ENCODE measurements around the gene MTHFSD.

Gene MTHFSD

DNA sequence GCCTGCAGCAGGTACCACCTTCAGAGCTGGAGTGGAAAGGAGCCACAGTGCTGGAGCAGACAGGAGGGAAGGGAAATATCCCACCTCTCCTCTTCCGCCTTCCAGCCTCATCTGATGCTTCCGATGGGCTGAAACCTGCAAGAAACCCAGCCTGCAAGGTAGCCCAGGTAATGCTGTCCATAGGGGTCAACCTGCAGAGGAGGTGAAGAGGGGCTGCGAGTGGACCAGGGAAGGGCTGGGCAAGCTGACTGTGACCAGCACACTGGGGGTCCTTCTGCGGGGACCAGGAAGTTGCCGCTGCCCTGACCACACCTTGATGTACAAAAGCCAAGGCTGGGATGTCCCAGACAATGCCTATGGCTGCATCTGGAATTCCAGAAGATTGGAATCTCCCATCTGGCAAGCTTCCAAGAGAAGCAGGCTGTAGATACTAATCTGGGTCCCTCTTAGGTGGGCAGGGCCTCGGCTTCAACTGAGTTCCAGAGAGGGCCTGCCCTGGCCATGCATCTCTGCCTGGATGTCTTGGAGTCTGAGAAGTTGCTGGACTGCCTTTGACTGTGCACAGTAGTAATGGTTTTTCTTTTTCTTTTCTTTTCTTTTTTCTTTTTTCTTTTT lies 29.1 kb upstream of the MTHFSD start:
- DNase-seq (ENCODE audit: low read depth) = no peak

DNA sequence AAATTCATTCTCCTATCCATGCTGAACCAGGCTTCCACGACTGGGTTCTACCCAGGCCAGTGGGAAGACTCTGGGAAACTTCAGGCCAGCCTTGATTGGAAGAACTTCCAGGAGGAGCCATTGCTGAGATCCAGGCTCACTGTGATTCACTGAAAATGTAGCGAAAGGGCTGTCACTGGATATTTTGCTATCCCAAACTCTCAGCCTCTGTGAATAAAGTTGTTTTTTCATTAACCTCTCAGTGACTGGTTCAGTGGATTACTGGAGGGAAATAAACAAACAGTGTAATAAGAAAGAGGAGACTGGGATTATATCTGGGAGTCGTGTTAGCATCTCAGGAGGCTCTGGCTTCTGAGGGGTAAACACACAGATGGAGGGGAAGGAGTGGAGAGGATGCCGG lies 26.4 kb upstream of the MTHFSD start:
- no peak for DNase-seq (ENCODE audit: low read depth)

DNA sequence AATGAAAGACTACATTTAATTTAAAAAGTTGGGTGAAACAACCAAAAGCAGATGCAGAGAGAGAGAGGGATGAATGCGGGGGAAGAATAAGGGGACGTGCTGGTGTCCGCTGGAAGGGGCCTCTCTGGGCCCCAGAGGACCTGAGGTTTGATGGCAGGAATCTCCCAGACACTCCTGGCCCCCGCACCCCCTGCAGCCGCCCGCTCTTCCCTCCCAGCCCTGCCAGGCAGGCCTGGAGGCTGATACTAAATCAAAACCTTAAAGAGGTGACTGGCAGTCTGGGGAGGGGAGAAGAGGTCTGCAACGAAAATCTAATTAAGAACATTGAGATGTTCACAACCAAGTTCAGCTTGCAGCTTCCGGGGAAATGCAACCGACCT lies 25.7 kb upstream of the MTHFSD start:
- no peak for DNase-seq (ENCODE audit: low read depth)

DNA sequence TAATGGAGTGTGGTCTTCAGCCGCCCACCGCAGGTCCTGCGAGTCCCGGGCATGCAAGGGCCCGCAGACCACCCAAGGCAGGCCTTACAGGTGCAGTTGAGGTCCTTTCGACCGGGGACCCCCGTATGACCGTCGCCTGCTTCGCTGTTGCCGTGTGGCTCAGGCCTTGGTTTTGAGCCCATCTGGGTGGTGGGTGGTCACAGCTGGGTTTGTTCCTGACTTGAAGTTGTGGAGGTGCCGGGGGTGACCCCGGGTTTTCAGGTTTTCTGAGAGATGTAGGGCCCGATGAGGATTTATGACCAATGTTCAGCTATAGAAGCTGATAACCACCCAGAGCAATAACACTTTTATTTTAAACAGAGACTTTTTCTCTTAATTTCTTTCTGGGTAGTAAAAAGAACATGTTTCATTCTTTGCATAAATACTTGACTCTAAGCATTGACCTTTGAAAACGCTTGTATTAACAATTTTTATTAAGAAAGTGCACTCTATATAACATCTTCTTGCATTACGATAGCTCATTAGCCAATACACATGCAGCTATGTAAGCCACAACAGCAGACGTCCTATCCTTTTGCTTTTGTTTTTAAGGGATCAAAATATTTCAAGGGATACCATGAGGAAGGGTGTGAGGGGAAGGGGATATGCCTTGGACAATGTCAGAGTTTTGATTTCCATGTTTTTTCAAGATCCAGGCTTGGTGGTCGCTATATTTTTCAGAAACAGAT lies 25.2 kb upstream of the MTHFSD start:
- no peak for DNase-seq (ENCODE audit: low read depth)

DNA sequence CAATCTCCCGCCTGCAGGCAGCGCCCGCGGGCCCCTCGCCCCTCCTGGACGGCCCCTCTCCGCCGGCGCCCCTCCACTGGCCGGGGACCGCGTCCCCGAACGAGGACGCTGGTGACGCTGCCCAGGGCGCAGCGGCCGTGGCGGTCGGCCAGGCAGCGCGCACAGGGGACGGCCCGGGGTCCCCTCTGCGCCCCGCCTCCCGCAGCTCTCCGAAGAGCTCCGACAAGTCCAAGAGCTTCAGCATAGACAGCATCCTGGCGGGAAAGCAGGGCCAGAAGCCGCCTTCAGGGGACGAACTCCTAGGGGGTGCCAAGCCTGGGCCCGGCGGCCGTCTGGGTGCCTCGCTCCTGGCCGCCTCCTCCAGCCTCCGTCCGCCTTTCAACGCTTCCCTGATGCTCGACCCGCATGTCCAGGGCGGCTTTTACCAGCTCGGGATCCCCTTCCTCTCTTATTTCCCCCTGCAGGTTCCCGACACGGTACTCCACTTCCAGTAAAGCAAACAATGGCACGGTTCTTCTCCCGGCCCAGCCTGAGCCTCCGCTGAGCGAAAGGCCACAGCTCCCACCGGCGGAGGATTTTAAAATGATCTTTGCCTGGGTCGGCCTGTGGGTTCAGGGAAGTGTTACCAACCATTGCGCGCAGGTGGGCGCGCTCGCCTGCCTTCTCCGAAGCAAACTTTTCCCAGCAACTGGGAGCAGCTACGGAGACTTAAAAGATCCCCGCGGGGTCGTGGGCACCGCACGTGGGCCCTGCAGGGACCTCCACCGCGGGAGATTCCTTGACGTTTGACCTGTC lies 24.4 kb upstream of the MTHFSD start:
- DNase-seq (ENCODE audit: low read depth) = no peak

DNA sequence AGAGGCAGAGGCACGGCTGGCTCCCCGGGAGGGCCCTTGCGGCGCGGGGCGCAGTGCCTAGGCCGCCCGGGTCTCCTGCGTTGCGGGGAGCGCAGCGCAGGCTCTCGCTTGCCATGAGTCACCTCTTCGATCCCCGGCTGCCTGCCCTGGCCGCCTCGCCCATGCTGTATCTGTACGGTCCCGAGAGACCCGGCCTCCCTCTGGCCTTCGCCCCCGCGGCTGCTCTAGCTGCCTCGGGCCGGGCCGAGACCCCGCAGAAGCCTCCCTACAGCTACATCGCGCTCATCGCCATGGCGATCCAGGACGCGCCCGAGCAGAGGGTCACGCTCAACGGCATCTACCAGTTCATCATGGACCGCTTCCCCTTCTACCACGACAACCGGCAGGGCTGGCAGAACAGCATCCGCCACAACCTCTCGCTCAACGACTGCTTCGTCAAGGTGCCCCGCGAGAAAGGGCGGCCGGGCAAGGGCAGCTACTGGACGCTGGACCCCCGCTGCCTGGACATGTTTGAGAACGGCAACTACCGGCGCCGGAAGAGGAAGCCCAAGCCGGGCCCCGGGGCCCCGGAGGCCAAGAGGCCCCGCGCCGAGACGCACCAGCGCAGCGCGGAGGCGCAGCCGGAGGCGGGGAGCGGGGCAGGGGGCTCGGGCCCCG lies 23.7 kb upstream of the MTHFSD start:
- DNase-seq (ENCODE audit: low read depth) = no peak

DNA sequence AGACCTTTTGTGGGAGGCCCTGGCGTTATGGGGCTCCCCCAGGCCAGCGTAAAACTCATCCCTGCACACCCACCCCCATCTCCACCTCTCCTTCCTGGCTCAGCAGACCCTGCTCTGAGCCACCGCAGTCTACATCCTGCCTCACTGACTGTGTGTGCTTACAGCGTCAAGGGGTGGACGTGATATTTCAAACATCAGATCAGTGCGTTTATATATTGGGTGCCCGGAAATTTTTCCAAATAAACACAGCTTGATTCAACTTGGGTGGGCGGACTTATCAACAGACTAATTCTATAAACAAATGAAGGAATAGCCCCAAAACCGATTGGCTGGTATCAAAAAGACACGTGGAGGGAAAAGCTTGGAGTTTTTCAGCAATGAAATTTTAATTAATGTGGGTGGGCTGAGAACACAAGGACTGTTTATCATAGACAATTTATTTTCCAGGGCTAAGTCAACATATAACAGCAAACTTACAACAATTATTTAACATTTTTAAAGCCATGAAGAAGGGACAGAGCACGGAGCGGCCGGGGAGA lies 23.1 kb upstream of the MTHFSD start, which contains the start of gene FOXL1:
Gene FOXL1 (plus strand): TSS at position 489 of the 539 bp plus-strand sequence. CDS start 175 bp downstream, outside the sequence.
- DNase-seq (ENCODE audit: low read depth) = no peak

GRCh38 chr16:86577314-86577971 lies 22.4 kb upstream of the MTHFSD start:
- no peak for DNase-seq (ENCODE audit: low read depth)

GRCh38 chr16:86576591-86577313 lies 21.7 kb upstream of the MTHFSD start:
- no peak for DNase-seq (ENCODE audit: low read depth)

- DNase-seq (ENCODE audit: low read depth) = peak; percentile 50
Observed at GRCh38 chr16:86575754-86576557, 20.9 kb upstream of the MTHFSD start.

DNA sequence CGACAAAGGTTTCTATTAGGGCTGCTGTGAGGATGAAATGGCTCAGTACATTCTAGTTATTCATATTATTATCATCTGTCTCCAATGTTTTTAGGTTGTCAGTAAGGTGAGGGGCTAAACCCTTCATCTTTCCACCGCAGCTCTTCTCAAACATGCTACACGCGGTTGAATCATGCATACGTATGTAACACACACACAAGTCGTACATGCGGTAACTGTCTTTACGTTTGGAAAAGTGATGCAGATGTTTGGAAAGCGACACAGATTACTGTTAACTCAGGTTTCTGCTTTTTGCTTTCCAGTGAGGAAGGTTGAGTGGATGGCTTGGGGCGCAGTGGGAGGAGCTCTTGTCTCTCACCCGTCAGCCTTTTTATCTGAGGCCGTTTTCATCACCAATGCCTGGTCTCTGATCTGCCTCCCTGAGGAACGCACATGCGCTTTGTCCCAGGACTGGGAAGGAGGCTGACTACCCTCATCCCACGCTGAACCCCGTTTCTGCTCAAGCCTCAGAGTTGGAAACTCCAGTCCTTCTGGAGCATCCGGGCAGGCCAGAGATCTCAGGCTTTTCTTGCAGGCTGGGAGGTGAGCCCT lies 20.2 kb upstream of the MTHFSD start:
- DNase-seq (ENCODE audit: low read depth) = no peak

DNA sequence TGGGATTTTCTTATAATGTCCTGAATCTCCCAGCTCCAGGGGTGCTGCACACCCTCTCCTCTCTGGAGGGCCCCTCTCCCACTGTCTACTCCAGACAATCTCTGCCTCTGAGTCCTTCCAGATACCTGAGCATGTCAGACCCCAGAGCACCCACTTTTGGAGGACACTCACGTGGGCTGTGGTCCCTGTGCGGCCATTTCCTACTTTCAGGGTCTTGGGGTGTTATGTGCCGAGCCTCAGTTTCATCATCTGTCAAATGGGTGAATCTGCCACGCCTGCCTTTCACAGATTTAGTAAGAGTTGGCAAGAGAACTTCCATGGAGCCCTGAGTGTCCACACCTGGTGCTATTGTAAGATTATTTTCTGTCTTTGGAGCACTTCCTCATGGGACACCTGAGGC lies 19.6 kb upstream of the MTHFSD start:
- no peak for DNase-seq (ENCODE audit: low read depth)

DNA sequence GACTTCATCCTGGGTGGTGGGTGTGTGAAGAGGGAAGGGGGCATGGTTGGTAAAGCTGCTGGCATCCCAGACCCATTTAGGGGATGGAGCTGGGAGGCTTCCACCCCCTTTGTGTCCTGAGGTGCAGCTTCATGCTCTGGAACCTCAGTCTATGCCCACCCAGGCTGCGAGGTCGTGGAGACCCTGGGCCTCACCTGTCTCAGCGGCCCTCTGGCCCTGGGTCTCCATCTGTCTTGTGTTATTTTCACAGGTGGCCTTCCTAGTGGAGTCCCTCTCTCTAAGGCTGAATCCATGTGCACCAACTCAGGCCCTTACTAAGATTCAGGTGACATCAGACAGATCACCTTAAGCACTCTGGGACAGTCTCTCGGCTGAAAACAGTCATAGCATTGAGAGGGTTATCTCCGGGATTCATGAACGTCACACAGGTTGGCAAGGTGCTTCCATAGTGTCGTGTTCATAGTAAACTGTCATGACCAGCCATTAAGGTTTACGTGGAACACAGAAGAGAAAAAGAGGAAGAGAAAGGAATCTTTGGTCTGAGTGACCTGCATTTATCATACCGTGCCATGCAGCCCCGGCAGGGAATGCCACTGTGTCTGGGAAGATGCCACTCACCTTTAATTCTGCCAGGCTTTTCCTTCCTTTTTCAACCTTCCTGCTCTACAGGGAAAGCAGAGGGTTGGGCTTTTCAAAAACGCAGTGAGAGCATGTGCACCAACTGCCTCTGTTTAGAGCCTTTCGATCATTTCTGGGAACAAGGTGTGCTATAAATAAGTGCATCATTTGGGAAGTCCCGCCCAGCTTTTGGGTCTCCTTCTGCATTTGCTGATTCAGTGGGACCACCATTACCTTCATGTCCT lies 18.8 kb upstream of the MTHFSD start:
- DNase-seq (ENCODE audit: low read depth) = no peak

GRCh38 chr16:86573215-86573614 lies 18.2 kb upstream of the MTHFSD start:
- no peak for DNase-seq (ENCODE audit: low read depth)

GRCh38 chr16:86572606-86573005 lies 17.6 kb upstream of the MTHFSD start:
- DNase-seq (ENCODE audit: low read depth) = no peak

GRCh38 chr16:86572041-86572521 lies 17.0 kb upstream of the MTHFSD start:
- no peak for DNase-seq (ENCODE audit: low read depth)

DNA sequence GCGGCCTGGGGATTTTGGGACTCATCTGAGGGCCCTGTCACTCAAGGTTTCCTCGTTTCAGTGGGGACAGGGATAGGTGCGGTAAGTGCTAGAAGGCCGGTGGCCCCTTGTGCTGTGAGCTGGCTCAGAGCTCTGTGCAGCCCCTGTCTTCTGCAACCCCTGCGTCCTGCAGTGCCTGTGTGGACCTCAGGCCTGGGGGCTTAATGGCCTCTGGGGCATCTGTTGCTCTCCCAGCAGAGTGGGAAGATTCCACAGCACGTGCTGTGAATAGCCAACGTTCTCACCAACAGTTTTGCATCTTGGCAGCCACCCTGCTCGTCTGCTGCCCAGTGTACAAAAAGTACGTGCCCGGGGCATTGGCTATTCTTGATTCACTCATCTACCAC lies 16.5 kb upstream of the MTHFSD start:
- no peak for DNase-seq (ENCODE audit: low read depth)
